Measurements from ENCODE around the gene CECR2.
A peak's percentile ranks its signal among the peaks of the same experiment; 100 is the strongest.

Gene CECR2

GRCh38 chr22:17369439-17370025, at the start of gene CECR2:
CECR2 (plus strand) TSS chr22:17369460; CDS start chr22:17369784, 324 bp downstream.
- peaks cover 41% of the 10 kb centered on the region for H3K27me3 ChIP-seq (replicated peaks; ENCODE audit: insufficient read depth, low read length)
- peak within 1 kb of the TSS; percentile 89 for H2AFZ ChIP-seq (ENCODE audit: low read length)
- no peaks in the 10 kb centered on the region for H3F3A ChIP-seq (ENCODE audit: insufficient read depth, low read length)
- H3K4me3 ChIP-seq (ENCODE audit: low read length): peak within 1 kb of the TSS; percentile 75
- no peaks in the 10 kb centered on the region for H3K4me1 ChIP-seq (ENCODE audit: low read length)
- TF ChIP-seq EZH2 (optimal IDR thresholded peaks at IDR 0.05; ENCODE audit: low read depth, low read length) (no peak), CTCF (IDR thresholded peaks at IDR 0.05; ENCODE audit: low read length) (no peak), EZH2phosphoT487 (IDR thresholded peaks at IDR 0.05; ENCODE audit: low read length) (no peak)
- H3K9ac ChIP-seq (ENCODE audit: low read length): peak within 1 kb of the TSS; percentile 40; the same call in 1 of the 2 replicates
- no peaks in the 10 kb centered on the region for H4K20me1 ChIP-seq (ENCODE audit: insufficient read depth, low read length)
- H3K36me3 ChIP-seq (replicated peaks; ENCODE audit: insufficient read depth, low read length): no peaks in the 10 kb centered on the region
- peak; percentile 41 for DNase-seq
- peak within 1 kb of the TSS; percentile 99 for H3K4me2 ChIP-seq (ENCODE audit: low read depth, low read length)
- H3K79me2 ChIP-seq (ENCODE audit: low read length): no peaks in the 10 kb centered on the region
- H3K27ac ChIP-seq (ENCODE audit: low read length): no peak within 1 kb of the TSS
- H3K9me2 ChIP-seq (replicated peaks; ENCODE audit: insufficient read depth, low read length): no peaks in the 10 kb centered on the region
- no peaks in the 10 kb centered on the region for H3K9me3 ChIP-seq (replicated peaks; ENCODE audit: insufficient read depth, low read length)

GRCh38 chr22:17319546-17319945, 49.7 kb upstream of the CECR2 start:
- Histone ChIP-seq H3K27ac (ENCODE audit: low read length) (no peak overlapping the region), H3K9me2 (replicated peaks; ENCODE audit: insufficient read depth, low read length) (no peaks in the 10 kb centered on the region), H3F3A (ENCODE audit: insufficient read depth, low read length) (no peaks in the 10 kb centered on the region), H3K36me3 (replicated peaks; ENCODE audit: insufficient read depth, low read length) (no peaks in the 10 kb centered on the region), H3K4me2 (ENCODE audit: low read depth, low read length) (no peak overlapping the region), H3K4me1 (ENCODE audit: low read length) (no peaks in the 10 kb centered on the region), H4K20me1 (ENCODE audit: insufficient read depth, low read length) (no peaks in the 10 kb centered on the region), H3K27me3 (replicated peaks; ENCODE audit: insufficient read depth, low read length) (no peaks in the 10 kb centered on the region), H3K9me3 (replicated peaks; ENCODE audit: insufficient read depth, low read length) (no peaks in the 10 kb centered on the region), H2AFZ (ENCODE audit: low read length) (no peak overlapping the region), H3K4me3 (ENCODE audit: low read length) (no peak overlapping the region), H3K9ac (ENCODE audit: low read length) (no peak overlapping the region), H3K79me2 (ENCODE audit: low read length) (no peaks in the 10 kb centered on the region)
- DNase-seq: no peak
- TF ChIP-seq EZH2 (optimal IDR thresholded peaks at IDR 0.05; ENCODE audit: low read depth, low read length) (no peak), EZH2phosphoT487 (IDR thresholded peaks at IDR 0.05; ENCODE audit: low read length) (no peak), CTCF (IDR thresholded peaks at IDR 0.05; ENCODE audit: low read length) (no peak)

- no peak for DNase-seq
- Histone ChIP-seq H3F3A (ENCODE audit: insufficient read depth, low read length) (no peaks in the 10 kb centered on the region), H4K20me1 (ENCODE audit: insufficient read depth, low read length) (no peaks in the 10 kb centered on the region), H3K27me3 (replicated peaks; ENCODE audit: insufficient read depth, low read length) (no peaks in the 10 kb centered on the region), H3K79me2 (ENCODE audit: low read length) (no peaks in the 10 kb centered on the region), H3K9me3 (replicated peaks; ENCODE audit: insufficient read depth, low read length) (no peaks in the 10 kb centered on the region), H3K4me2 (ENCODE audit: low read depth, low read length) (no peak overlapping the region), H3K9me2 (replicated peaks; ENCODE audit: insufficient read depth, low read length) (no peaks in the 10 kb centered on the region), H3K27ac (ENCODE audit: low read length) (no peak overlapping the region), H3K9ac (ENCODE audit: low read length) (no peak overlapping the region), H2AFZ (ENCODE audit: low read length) (no peak overlapping the region), H3K4me1 (ENCODE audit: low read length) (no peaks in the 10 kb centered on the region), H3K4me3 (ENCODE audit: low read length) (no peak overlapping the region), H3K36me3 (replicated peaks; ENCODE audit: insufficient read depth, low read length) (no peaks in the 10 kb centered on the region)
- TF ChIP-seq CTCF (IDR thresholded peaks at IDR 0.05; ENCODE audit: low read length): no peak
- TF ChIP-seq EZH2phosphoT487 (IDR thresholded peaks at IDR 0.05; ENCODE audit: low read length): no peak
- no peak for TF ChIP-seq EZH2 (optimal IDR thresholded peaks at IDR 0.05; ENCODE audit: low read depth, low read length)
Observed at GRCh38 chr22:17322511-17322910, 46.7 kb upstream of the CECR2 start.
